CD4-positive, alpha-beta memory T cell (primary cell): ENCODE results near the gene P2RY4. TPM values are rescaled to one million over a fixed set of nuclear protein-coding genes. Genes with fewer than 3 reads are reported as not detected.
"Not testable (repeated sequence)": the region's sequence is repeated elsewhere in the genome, so short reads cannot be mapped to it uniquely, and the experiment has no call there.

Source experiments
- CTCF ChIA-PET: fragments of 350-600 bp; sonication (Branson Sonifier 250); formaldehyde crosslinking; loops from one replicate; lab custom pipeline; 2021; ENCODE audit warnings: inconsistent platforms; ENCODE audit not compliant: partially characterized antibody; lab: Charles Lee
- POLR2A ChIA-PET: fragments of 350-600 bp; sonication (Branson Sonifier 250); formaldehyde crosslinking; loops from one replicate; lab custom pipeline; 2021; ENCODE audit not compliant: partially characterized antibody; lab: Charles Lee
- DNase-seq, 5 donors: peaks; one replicate each; pipeline versions ENCODE4 v3.0.0 to v3.0.0-alpha.2; 2020 to 2022; ENCODE audit warnings: mixed read lengths in 1 of 5
- H3K27ac ChIP-seq: one replicate; pipeline ENCODE4 v1.7.0; 2013; ENCODE audit warnings: low read depth, low read length
- H3K27me3 ChIP-seq: 2 replicates; pipeline ENCODE4 v1.7.0; 2013; ENCODE audit warnings: mild to moderate bottlenecking, low read length, moderate library complexity; ENCODE audit not compliant: insufficient read depth
- H3K36me3 ChIP-seq: 2 replicates; pipeline ENCODE4 v1.7.0; 2013; ENCODE audit warnings: mild to moderate bottlenecking, low read length, moderate library complexity; ENCODE audit not compliant: insufficient read depth
- H3K4me1 ChIP-seq: 2 replicates; pipeline ENCODE4 v1.7.0; 2013; ENCODE audit warnings: mild to moderate bottlenecking, low read length, moderate library complexity; ENCODE audit not compliant: insufficient read depth
- H3K4me3 ChIP-seq, 2 donors: one replicate each; pipeline ENCODE4 v1.7.0; 2013; ENCODE audit warnings: low read length in 2 of 2, mild to moderate bottlenecking in 1 of 2
- H3K9me3 ChIP-seq, 2 donors: one replicate each; pipeline ENCODE4 v1.7.0; 2013; ENCODE audit warnings: low read length in 2 of 2, control low read depth in 1 of 2; ENCODE audit not compliant: control insufficient read depth in 1 of 2
- H3K27ac Mint-ChIP-seq, 7 donors: one replicate each; pipeline ENCODE4 v1.8.0; 2020 to 2021; ENCODE audit warnings: mixed read lengths in 7 of 7, mild to moderate bottlenecking in 6 of 7, inconsistent platforms in 3 of 7, moderate library complexity in 3 of 7
- H3K27me3 Mint-ChIP-seq, 2 donors: one replicate each; pipeline ENCODE4 v1.8.0; 2020 to 2021; ENCODE audit warnings: mixed read lengths in 2 of 2
- H3K36me3 Mint-ChIP-seq, 2 donors: one replicate each; pipeline ENCODE4 v1.8.0; 2020 to 2021; ENCODE audit warnings: mixed read lengths in 2 of 2, inconsistent platforms in 1 of 2, mild to moderate bottlenecking in 1 of 2
- H3K4me1 Mint-ChIP-seq, 4 donors: one replicate each; pipeline ENCODE4 v1.8.0; 2020 to 2021; ENCODE audit warnings: mixed read lengths in 4 of 4, mild to moderate bottlenecking in 1 of 4
- H3K4me3 Mint-ChIP-seq, 8 donors: one replicate each; pipeline ENCODE4 v1.8.0; 2020 to 2021; ENCODE audit warnings: mixed read lengths in 8 of 8, mild to moderate bottlenecking in 7 of 8, moderate library complexity in 6 of 8, inconsistent platforms in 3 of 8
- H3K9me3 Mint-ChIP-seq, 8 donors: one replicate each; pipeline ENCODE4 v1.8.0; 2020 to 2021; ENCODE audit warnings: mixed read lengths in 8 of 8, mild to moderate bottlenecking in 5 of 8, inconsistent platforms in 3 of 8, moderate library complexity in 1 of 8
- intact Hi-C: fragments of 100-400 bp; cut with micrococcal nuclease; formaldehyde crosslinking; loops from one replicate; pipeline ENCODE4 v1.15.1; 2023
- polyA plus RNA-seq, 2 donors: library from polyadenylated mRNA; unstranded; fragments of 300-500 nt; fragmentation: Illumina TruSeq; gene quantifications; one replicate each; pipeline ENCODE4 v1.2.3, GENCODE V29; 2021
- total RNA-seq, 2 experiments: library from RNA; stranded (reverse); gene quantifications; one replicate each; pipeline ENCODE4 v1.2.3, GENCODE V29; 2021

P2RY4 gene
- total and polyA plus RNA-seq, 4 experiments from 2014 or later, result 0.35 TPM; not detected in 3

- no peaks in the 10 kb centered on the region for H3K36me3 Mint-ChIP-seq
These were observed 15.1 kb downstream of the P2RY4 start for GRCh38 chrX:70244881-70245280.

GRCh38 chrX:70243601-70244000, 16.4 kb downstream of the P2RY4 start:
- H3K9me3 Mint-ChIP-seq, POLR2A ChIA-PET, DNase-seq, H3K27ac Mint-ChIP-seq, H3K4me1 Mint-ChIP-seq, H3K27ac ChIP-seq, H3K4me1 ChIP-seq, H3K27me3 ChIP-seq, H3K4me3 ChIP-seq, H3K4me3 Mint-ChIP-seq, H3K9me3 ChIP-seq, CTCF ChIA-PET, intact Hi-C loops, H3K36me3 ChIP-seq, H3K36me3 Mint-ChIP-seq, H3K27me3 Mint-ChIP-seq: not testable (repeated sequence)

More at GRCh38 chrX:70244881-70245280, 15.1 kb downstream of the P2RY4 start:
- Histone ChIP-seq H3K4me3 (no peak overlapping the region), H3K4me1 (no peaks in the 10 kb centered on the region), H3K36me3 (no peaks in the 10 kb centered on the region), H3K27me3 (no peaks in the 10 kb centered on the region), H3K27ac (no peak overlapping the region), H3K9me3 (no peaks in the 10 kb centered on the region)
- Mint-ChIP-seq H3K4me1 (no peaks in the 10 kb centered on the region), H3K4me3 (no peak overlapping the region), H3K9me3 (no peaks in the 10 kb centered on the region), H3K27ac (no peak overlapping the region), H3K27me3 (no peaks in the 10 kb centered on the region)
- ChIA-PET CTCF (no interaction called here), POLR2A (no interaction called here)
- intact Hi-C loops, result no loop called here
- no peak for DNase-seq

- Mint-ChIP-seq H3K9me3 (no peaks in the 10 kb centered on the region), H3K27ac (no peak overlapping the region), H3K27me3 (no peaks in the 10 kb centered on the region), H3K4me3 (no peak overlapping the region), H3K4me1 (no peaks in the 10 kb centered on the region), H3K36me3 (no peaks in the 10 kb centered on the region)
- ChIA-PET POLR2A (no interaction called here), CTCF (no interaction called here)
- Histone ChIP-seq H3K4me3 (no peak overlapping the region), H3K9me3 (no peaks in the 10 kb centered on the region), H3K36me3 (no peaks in the 10 kb centered on the region), H3K27me3 (no peaks in the 10 kb centered on the region), H3K4me1 (no peaks in the 10 kb centered on the region), H3K27ac (no peak overlapping the region)
- intact Hi-C loops, result no loop called here
- no peak for DNase-seq
These were observed 18.5 kb downstream of the P2RY4 start for GRCh38 chrX:70241501-70241900.

- Histone ChIP-seq H3K36me3 (no peaks in the 10 kb centered on the region), H3K4me3 (no peak overlapping the region), H3K27ac (no peak overlapping the region), H3K4me1 (no peaks in the 10 kb centered on the region), H3K27me3 (no peaks in the 10 kb centered on the region), H3K9me3 (no peaks in the 10 kb centered on the region)
- Mint-ChIP-seq H3K27ac (no peak overlapping the region), H3K4me3 (no peak overlapping the region), H3K27me3 (no peaks in the 10 kb centered on the region), H3K9me3 (no peaks in the 10 kb centered on the region), H3K36me3 (no peaks in the 10 kb centered on the region), H3K4me1 (no peaks in the 10 kb centered on the region)
- intact Hi-C loops, result no loop called here
- no peak for DNase-seq
- POLR2A ChIA-PET, result no interaction called here
- CTCF ChIA-PET, result no interaction called here
These were observed 19.3 kb downstream of the P2RY4 start for GRCh38 chrX:70240751-70241150.

- CTCF ChIA-PET, result no interaction called here
- no peaks in the 10 kb centered on the region for H3K36me3 Mint-ChIP-seq
These were observed 25.6 kb downstream of the P2RY4 start, which contains the start of gene AWAT1 for GRCh38 chrX:70234355-70234754. AWAT1 (plus strand) TSS chrX:70234655; CDS start chrX:70234696, 41 bp downstream.

GRCh38 chrX:70231666-70232065, 28.3 kb downstream of the P2RY4 start:
- Histone ChIP-seq H3K27ac (no peak overlapping the region), H3K9me3 (no peaks in the 10 kb centered on the region), H3K4me1 (no peaks in the 10 kb centered on the region), H3K4me3 (no peak overlapping the region), H3K36me3 (no peaks in the 10 kb centered on the region), H3K27me3 (no peaks in the 10 kb centered on the region)
- intact Hi-C loops, result no loop called here
- Mint-ChIP-seq H3K27me3 (no peaks in the 10 kb centered on the region), H3K9me3 (no peaks in the 10 kb centered on the region), H3K4me1 (no peaks in the 10 kb centered on the region), H3K27ac (no peak overlapping the region), H3K4me3 (no peak overlapping the region), H3K36me3 (no peaks in the 10 kb centered on the region)
- DNase-seq, result no peak
- ChIA-PET POLR2A (no interaction called here), CTCF (no interaction called here)

More at GRCh38 chrX:70234355-70234754, 25.6 kb downstream of the P2RY4 start, which contains the start of gene AWAT1:
- Histone ChIP-seq H3K4me1 (no peaks in the 10 kb centered on the region), H3K36me3 (no peaks in the 10 kb centered on the region), H3K9me3 (no peaks in the 10 kb centered on the region), H3K4me3 (no peak within 1 kb of the TSS), H3K27ac (no peak within 1 kb of the TSS), H3K27me3 (no peaks in the 10 kb centered on the region)
- H3K9me3 Mint-ChIP-seq, result no peaks in the 10 kb centered on the region
- H3K4me3 Mint-ChIP-seq, result no peak within 1 kb of the TSS
- no peaks in the 10 kb centered on the region for H3K27me3 Mint-ChIP-seq
- POLR2A ChIA-PET, result no interaction called here
- no peaks in the 10 kb centered on the region for H3K4me1 Mint-ChIP-seq
- DNase-seq, result no peak
- intact Hi-C loops, result no loop called here
- no peak within 1 kb of the TSS for H3K27ac Mint-ChIP-seq

- no peaks in the 10 kb centered on the region for H3K27me3 ChIP-seq
- H3K36me3 Mint-ChIP-seq, result no peaks in the 10 kb centered on the region
- intact Hi-C loops, result no loop called here
- no peaks in the 10 kb centered on the region for H3K9me3 ChIP-seq
- ChIA-PET POLR2A (no interaction called here), CTCF (no interaction called here)
- H3K27ac Mint-ChIP-seq, result no peak overlapping the region
- H3K4me3 ChIP-seq, result no peak overlapping the region
- no peak for DNase-seq
- no peak overlapping the region for H3K4me3 Mint-ChIP-seq
- H3K36me3 ChIP-seq, result no peaks in the 10 kb centered on the region
- H3K27ac ChIP-seq, result no peak overlapping the region
- no peaks in the 10 kb centered on the region for H3K27me3 Mint-ChIP-seq
- no peaks in the 10 kb centered on the region for H3K4me1 ChIP-seq
- no peaks in the 10 kb centered on the region for H3K9me3 Mint-ChIP-seq
- H3K4me1 Mint-ChIP-seq, result no peaks in the 10 kb centered on the region
These were observed 33.3 kb downstream of the P2RY4 start for GRCh38 chrX:70226687-70227086.

GRCh38 chrX:70226048-70226447, 34.0 kb downstream of the P2RY4 start:
- no peaks in the 10 kb centered on the region for H3K27me3 ChIP-seq
- CTCF ChIA-PET, result no interaction called here
- no peaks in the 10 kb centered on the region for H3K9me3 Mint-ChIP-seq
- no peaks in the 10 kb centered on the region for H3K4me1 ChIP-seq
- no peaks in the 10 kb centered on the region for H3K9me3 ChIP-seq
- no peak overlapping the region for H3K4me3 Mint-ChIP-seq
- no peaks in the 10 kb centered on the region for H3K36me3 ChIP-seq
- H3K36me3 Mint-ChIP-seq, result no peaks in the 10 kb centered on the region
- no peaks in the 10 kb centered on the region for H3K27me3 Mint-ChIP-seq
- POLR2A ChIA-PET, result no interaction called here
- no peak overlapping the region for H3K27ac Mint-ChIP-seq
- no peaks in the 10 kb centered on the region for H3K4me1 Mint-ChIP-seq
- DNase-seq, result no peak
- intact Hi-C loops, result no loop called here
- H3K27ac ChIP-seq, result no peak overlapping the region
- no peak overlapping the region for H3K4me3 ChIP-seq
